SK-N-MC (cell line): ENCODE data around the gene ADCY9.
A peak's percentile ranks its signal among the peaks of the same experiment; 100 is the strongest.

ENCODE experiments used
- DNase-seq: peaks from one replicate; pipeline ENCODE4 v3.0.0-alpha.2; 2011; ENCODE audit warnings: low read depth, low spot score
- H3K27ac ChIP-seq: fragments of 200-600 bp; sonication (generic); 2 replicates; pipeline ENCODE4 v1.5.1; 2016; ENCODE audit warnings: mixed run types
- H3K36me3 ChIP-seq: fragments of 200-600 bp; sonication (generic); 2 replicates; pipeline ENCODE4 v1.6.1; 2017; ENCODE audit warnings: antibody characterized with exemption, low read length, mixed read lengths; ENCODE audit not compliant: insufficient read depth
- H3K4me3 ChIP-seq: fragments of 200-600 bp; sonication (generic); 2 replicates; pipeline ENCODE4 v1.5.1; 2016
- H3K9ac ChIP-seq: fragments of 200-600 bp; sonication (generic); 2 replicates; pipeline ENCODE4 v1.8.0; 2017; ENCODE audit warnings: mixed run types, mixed read lengths; ENCODE audit not compliant: insufficient read length
- H3K9me3 ChIP-seq: fragments of 200-600 bp; sonication (generic); 2 replicates; pipeline ENCODE4 v1.6.1; 2017; ENCODE audit warnings: low read depth, mild to moderate bottlenecking, antibody characterized with exemption, low read length, moderate library complexity, mixed read lengths
- EZH2 ChIP-seq: fragments of 200-600 bp; sonication (generic); IDR thresholded peaks from one replicate; pipeline ENCODE4 v1.6.1; 2017; ENCODE audit warnings: antibody characterized with exemption
- FOXP2 ChIP-seq: optimal IDR thresholded peaks from 2 replicates; pipeline ENCODE3; 2011; ENCODE audit warnings: mild to moderate bottlenecking, moderate library complexity; ENCODE audit not compliant: insufficient read depth; ENCODE audit errors: extremely low read length, control extremely low read depth
- POLR2AphosphoS5 ChIP-seq: IDR thresholded peaks from 2 replicates; pipeline ENCODE4 v1.6.1; 2012; ENCODE audit warnings: mild to moderate bottlenecking, low read depth, low read length, borderline replicate concordance

Gene ADCY9

GRCh38 chr16:3997231-3997841 is 118.9 kb downstream of the ADCY9 start:
- Histone ChIP-seq H3K4me3 (no peak overlapping the region), H3K9me3 (no peaks in the 10 kb centered on the region), H3K27ac (peak overlapping the region; percentile 31; the same call in 1 of the 2 replicates), H3K36me3 (no peaks in the 10 kb centered on the region), H3K9ac (no peak overlapping the region)
- TF ChIP-seq FOXP2 (no peak), POLR2AphosphoS5 (no peak), EZH2 (no peak)
- DNase-seq: no peak

- no peak overlapping the region for H3K27ac ChIP-seq
- no peaks in the 10 kb centered on the region for H3K36me3 ChIP-seq
- TF ChIP-seq FOXP2: no peak
- no peak for TF ChIP-seq POLR2AphosphoS5
- no peak for TF ChIP-seq EZH2
- H3K4me3 ChIP-seq: no peak overlapping the region
- H3K9ac ChIP-seq: no peak overlapping the region
- no peak for DNase-seq
- H3K9me3 ChIP-seq: no peaks in the 10 kb centered on the region
Observed at GRCh38 chr16:3995001-3995400, 121.2 kb downstream of the ADCY9 start.

GRCh38 chr16:3993052-3993785 is 123.0 kb downstream of the ADCY9 start:
- H3K4me3 ChIP-seq: no peak overlapping the region
- no peak for DNase-seq
- no peaks in the 10 kb centered on the region for H3K9me3 ChIP-seq
- H3K9ac ChIP-seq: no peak overlapping the region
- no peak overlapping the region for H3K27ac ChIP-seq
- H3K36me3 ChIP-seq: no peaks in the 10 kb centered on the region
- TF ChIP-seq FOXP2: no peak
- TF ChIP-seq EZH2: no peak
- TF ChIP-seq POLR2AphosphoS5: no peak

GRCh38 chr16:3992297-3993051 is 123.8 kb downstream of the ADCY9 start:
- TF ChIP-seq EZH2 (no peak), POLR2AphosphoS5 (no peak), FOXP2 (no peak)
- no peak for DNase-seq

GRCh38 chr16:3988824-3989223 is 127.4 kb downstream of the ADCY9 start:
- Histone ChIP-seq H3K4me3 (no peak overlapping the region), H3K27ac (no peak overlapping the region)
- DNase-seq: no peak

More at GRCh38 chr16:3992297-3993051, 123.8 kb downstream of the ADCY9 start:
- H3K27ac ChIP-seq: no peak overlapping the region
- H3K9me3 ChIP-seq: no peaks in the 10 kb centered on the region
- no peak overlapping the region for H3K4me3 ChIP-seq
- no peak overlapping the region for H3K9ac ChIP-seq
- H3K36me3 ChIP-seq: no peaks in the 10 kb centered on the region

GRCh38 chr16:3988011-3988410 is 128.2 kb downstream of the ADCY9 start:
- Histone ChIP-seq H3K9ac (no peak overlapping the region), H3K4me3 (no peak overlapping the region), H3K9me3 (no peaks in the 10 kb centered on the region), H3K27ac (no peak overlapping the region), H3K36me3 (no peaks in the 10 kb centered on the region)
- TF ChIP-seq EZH2 (no peak), FOXP2 (no peak), POLR2AphosphoS5 (no peak)
- DNase-seq: no peak

More at GRCh38 chr16:3988824-3989223, 127.4 kb downstream of the ADCY9 start:
- Histone ChIP-seq H3K36me3 (no peaks in the 10 kb centered on the region), H3K9me3 (no peaks in the 10 kb centered on the region), H3K9ac (no peak overlapping the region)
- TF ChIP-seq FOXP2: no peak
- TF ChIP-seq EZH2: no peak
- no peak for TF ChIP-seq POLR2AphosphoS5

- no peak overlapping the region for H3K27ac ChIP-seq
- H3K4me3 ChIP-seq: no peak overlapping the region
- no peak for TF ChIP-seq POLR2AphosphoS5
- TF ChIP-seq EZH2: no peak
- TF ChIP-seq FOXP2: no peak
- no peak overlapping the region for H3K9ac ChIP-seq
- no peaks in the 10 kb centered on the region for H3K36me3 ChIP-seq
- no peaks in the 10 kb centered on the region for H3K9me3 ChIP-seq
- no peak for DNase-seq
Observed at GRCh38 chr16:3987231-3987630, 129.0 kb downstream of the ADCY9 start.

GRCh38 chr16:3986235-3986544 is 130.1 kb downstream of the ADCY9 start:
- no peak overlapping the region for H3K9ac ChIP-seq
- no peak overlapping the region for H3K4me3 ChIP-seq
- DNase-seq: no peak
- no peaks in the 10 kb centered on the region for H3K9me3 ChIP-seq
- TF ChIP-seq POLR2AphosphoS5 (no peak), FOXP2 (no peak), EZH2 (no peak)
- no peak overlapping the region for H3K27ac ChIP-seq
- H3K36me3 ChIP-seq: no peaks in the 10 kb centered on the region
